ENCODE data around the gene JMJD1C.
"Not testable (repeated sequence)": the region's sequence is repeated elsewhere in the genome, so short reads cannot be mapped to it uniquely, and the experiment has no call there.

JMJD1C gene

DNA sequence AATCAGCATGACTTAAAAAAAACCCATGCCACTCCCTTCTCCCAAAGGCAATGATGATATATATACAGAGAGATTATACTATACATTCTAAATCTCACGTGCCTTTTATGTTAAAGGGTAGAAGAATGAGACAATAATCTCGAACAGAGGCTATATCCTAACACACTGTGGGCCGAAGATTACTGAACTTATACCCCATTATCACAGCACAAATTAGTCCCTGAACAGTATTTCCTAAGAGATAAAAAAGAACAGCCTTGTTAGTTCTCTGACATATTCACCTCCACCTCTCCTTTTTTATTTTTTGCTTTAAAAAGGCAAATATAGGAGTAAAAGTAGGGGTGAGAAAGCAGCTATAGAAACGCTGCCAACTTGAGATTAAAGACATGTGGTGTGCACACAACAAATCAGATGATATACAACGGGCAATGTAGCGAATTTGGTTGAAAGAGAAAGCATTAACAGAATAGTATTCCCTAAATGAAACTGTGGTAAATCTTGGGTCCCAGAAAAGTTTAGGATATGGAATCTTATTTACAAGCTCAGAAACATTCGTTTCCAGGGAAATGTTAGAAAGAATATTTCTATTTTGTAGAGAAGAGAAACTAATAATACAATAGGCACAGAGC lies 69.5 kb downstream of the JMJD1C start:
- no peak for DNase-seq

GRCh38 chr10:63393050-63393449 lies 72.7 kb downstream of the JMJD1C start:
- DNase-seq, result no peak

- DNase-seq, result no peak
Observed at GRCh38 chr10:63392224-63392623, 73.6 kb downstream of the JMJD1C start.

DNA sequence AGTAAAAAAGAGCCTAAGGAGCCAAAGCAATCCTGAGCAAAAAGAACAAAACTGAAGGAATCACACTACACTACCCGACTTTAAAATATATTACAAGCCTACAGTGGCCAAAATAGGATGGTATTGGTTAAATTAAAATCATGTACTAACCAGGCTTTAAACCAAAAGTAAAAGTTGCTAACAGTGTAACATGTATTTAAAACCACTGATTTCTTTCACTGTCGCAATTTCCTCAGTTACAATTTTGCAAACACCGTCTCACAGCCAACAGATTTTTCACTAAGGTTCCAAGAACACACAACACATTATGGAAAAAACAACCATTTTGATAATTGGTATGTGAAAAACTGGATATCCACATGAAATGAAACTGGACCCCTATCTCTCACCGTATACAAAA lies 74.0 kb downstream of the JMJD1C start:
- DNase-seq, result no peak

GRCh38 chr10:63390521-63390920 lies 75.3 kb downstream of the JMJD1C start:
- DNase-seq, result no peak

DNA sequence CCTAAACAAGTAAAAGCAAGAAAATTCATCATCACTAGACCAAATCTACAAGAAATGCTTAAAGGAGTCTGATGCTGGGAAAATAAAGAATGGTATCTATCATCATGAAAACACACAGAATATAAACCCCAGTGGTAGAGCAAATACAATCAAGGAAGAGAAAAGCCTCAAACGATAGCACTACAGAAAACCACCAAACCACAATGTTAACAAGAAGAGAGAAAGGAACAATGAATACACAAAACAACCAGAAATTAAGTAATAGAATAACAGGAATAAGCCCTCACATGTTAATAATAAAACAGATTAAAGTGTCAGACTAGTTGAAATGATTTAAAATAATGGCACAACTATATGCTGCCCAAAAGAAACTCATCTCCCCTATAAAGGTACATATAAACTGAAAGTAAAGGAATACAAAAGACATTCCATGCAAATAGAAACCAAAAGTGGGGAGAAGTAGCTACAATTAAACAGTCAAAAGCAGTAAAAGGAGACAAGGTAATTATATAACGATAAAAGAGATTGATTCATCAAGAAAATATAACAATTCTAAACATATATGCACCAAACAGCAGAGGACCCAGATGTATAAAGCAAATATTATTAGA lies 77.3 kb downstream of the JMJD1C start:
- no peak for DNase-seq

DNA sequence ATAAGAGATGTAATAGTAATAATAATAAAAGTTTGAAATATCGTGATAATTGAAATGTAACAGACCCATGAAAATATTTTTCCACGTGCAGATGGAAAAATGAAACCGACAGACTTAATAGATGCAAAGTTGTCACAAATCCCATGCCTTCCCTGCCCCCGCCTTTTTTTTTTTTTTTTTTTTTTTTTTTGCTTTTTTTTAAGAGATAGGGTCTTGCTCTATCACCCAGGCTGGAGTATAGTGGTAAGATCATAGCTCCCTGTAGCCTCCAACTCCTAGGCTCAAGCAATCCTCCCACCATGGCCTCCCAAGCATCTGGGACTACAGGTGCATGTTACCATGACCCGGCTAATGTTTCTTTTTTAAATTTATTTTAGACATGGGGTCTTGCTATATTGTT lies 80.5 kb downstream of the JMJD1C start:
- DNase-seq, result no peak

DNA sequence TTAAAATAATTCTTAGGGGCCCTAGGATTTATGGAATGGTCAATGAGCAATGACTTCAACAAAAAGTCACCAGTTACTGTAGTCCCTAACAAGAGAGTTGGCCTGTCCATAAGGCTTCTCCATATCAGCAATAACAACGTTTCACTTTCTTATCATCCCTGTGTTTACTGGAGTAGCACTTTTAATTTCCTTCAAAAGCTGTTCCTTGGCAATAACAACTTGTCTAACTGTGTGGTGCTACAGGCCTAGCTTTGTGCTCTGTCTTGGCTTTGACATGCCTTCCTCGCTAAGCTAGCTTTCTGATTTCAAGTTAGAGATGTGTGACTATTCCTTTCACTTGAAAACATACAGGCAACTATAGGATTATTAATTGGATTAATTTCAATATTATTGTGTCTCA lies 81.1 kb downstream of the JMJD1C start:
- no peak for DNase-seq

- DNase-seq, result no peak
Observed at GRCh38 chr10:63384001-63384400, 81.8 kb downstream of the JMJD1C start.

DNA sequence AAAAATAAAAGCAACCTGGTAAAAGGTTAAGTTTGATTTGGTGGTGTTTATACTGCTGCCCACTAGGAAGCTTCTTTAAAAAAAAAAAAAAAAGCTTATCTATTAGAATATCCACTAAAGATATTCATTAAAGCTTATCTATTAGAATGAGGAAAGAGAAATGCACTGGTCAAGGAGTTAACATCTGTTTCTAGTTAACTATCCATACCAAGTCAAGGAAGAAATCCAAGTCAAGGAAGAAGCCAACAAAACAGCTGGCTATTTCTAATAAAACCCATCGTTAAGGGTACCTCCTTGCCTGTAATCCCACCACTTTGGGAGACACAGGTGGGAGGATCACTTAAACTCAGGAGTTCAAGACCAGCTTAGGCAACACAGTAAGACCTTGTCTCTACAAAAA lies 82.6 kb downstream of the JMJD1C start:
- no peak for DNase-seq

DNA sequence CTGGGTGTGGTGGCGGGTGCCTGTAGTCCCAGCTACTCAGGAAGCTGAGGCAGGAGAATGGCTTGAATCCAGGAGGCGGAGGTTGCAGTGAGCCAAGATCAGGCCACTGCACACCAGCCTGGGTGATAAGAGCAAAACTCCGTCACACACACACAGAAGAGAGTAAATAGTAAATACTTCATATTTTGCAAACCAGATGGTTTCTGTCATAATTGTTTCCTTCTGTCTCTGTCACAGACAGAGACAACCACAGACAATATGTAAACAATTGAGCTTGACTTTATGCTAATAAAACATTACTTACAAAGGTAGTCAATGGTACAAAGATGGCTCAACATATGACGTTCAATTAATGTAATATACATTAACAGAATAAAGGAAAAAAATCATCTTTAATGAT lies 83.7 kb downstream of the JMJD1C start:
- no peak for DNase-seq

GRCh38 chr10:63377305-63377661 lies 88.5 kb downstream of the JMJD1C start:
- not testable (repeated sequence) for DNase-seq

DNA sequence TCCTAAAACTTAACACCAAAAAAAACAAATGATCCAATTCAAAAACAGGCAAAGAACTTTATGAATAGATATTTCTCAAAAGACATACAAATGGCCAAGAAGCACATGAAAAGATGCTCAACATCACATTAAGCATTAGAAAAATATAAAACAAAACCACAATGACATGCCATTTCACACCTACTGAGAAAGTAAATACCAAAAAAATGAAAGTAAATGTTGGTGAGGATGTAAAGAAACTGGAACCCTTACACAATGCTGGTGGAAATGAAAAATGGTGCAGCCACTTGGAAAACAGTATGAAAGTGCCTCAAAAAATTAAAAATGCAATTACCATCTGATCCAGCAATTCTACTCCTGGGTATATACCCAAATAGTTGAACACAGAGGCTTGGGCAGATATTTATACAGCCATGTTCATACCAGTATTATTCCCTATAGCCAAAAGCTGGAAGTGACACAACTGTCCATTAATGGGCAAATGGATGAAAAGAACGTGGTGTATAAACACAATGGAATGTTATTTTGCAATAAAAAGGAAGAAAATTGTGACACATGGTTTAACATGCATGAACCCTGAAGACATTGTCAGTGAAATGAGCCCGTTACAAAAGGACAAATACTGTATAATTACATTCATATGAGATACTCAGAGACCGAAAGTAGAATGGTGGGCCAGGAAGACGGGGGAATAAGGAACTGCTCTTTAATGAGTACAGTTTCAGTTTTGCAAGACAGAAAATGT lies 89.0 kb downstream of the JMJD1C start:
- no peak for DNase-seq

GRCh38 chr10:63375859-63376258 lies 89.9 kb downstream of the JMJD1C start:
- DNase-seq, result no peak

- DNase-seq, result no peak
Observed at GRCh38 chr10:63375458-63375857, 90.3 kb downstream of the JMJD1C start.

GRCh38 chr10:63374991-63375390 lies 90.8 kb downstream of the JMJD1C start:
- no peak for DNase-seq

DNA sequence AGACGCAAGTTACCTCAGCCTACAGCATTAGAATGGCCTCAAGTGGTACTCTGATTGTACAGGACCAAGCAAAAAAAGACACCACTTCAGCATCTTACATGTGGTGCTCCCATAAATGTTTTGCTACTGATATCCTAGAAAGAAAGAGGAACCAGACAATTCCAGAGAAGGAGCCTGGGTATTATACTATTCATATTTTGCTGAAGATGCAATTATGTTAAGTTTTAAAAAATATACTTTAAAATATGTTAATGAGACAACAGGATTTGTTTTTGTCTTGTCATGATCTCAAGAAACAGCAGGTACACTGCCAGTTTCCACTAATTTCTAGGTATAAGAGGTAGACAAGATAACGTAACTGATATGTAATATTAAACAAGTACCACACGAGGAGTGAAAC lies 92.6 kb downstream of the JMJD1C start:
- no peak for DNase-seq

- DNase-seq, result no peak
Observed at GRCh38 chr10:63369711-63370110, 96.1 kb downstream of the JMJD1C start.

DNA sequence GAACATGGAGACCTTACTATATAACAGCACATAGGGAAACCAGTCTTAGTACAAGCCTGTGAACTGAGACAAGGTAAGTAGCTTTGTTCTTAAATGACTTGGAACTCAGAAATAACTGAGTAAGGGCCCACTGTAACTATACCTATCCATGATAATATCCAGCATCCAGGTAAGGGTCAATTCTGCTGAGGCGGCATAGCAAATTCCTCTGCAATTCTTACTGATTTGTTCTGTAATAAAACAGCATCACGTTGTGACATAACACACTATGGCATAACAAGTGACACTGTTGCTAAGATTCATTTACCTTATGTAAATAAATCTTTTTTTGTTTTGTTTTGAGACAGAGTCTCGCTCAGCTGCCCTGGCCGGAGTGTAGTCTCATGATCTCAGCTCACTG lies 97.4 kb downstream of the JMJD1C start:
- DNase-seq, result no peak

GRCh38 chr10:63366933-63367332 lies 98.8 kb downstream of the JMJD1C start:
- DNase-seq, result no peak

DNA sequence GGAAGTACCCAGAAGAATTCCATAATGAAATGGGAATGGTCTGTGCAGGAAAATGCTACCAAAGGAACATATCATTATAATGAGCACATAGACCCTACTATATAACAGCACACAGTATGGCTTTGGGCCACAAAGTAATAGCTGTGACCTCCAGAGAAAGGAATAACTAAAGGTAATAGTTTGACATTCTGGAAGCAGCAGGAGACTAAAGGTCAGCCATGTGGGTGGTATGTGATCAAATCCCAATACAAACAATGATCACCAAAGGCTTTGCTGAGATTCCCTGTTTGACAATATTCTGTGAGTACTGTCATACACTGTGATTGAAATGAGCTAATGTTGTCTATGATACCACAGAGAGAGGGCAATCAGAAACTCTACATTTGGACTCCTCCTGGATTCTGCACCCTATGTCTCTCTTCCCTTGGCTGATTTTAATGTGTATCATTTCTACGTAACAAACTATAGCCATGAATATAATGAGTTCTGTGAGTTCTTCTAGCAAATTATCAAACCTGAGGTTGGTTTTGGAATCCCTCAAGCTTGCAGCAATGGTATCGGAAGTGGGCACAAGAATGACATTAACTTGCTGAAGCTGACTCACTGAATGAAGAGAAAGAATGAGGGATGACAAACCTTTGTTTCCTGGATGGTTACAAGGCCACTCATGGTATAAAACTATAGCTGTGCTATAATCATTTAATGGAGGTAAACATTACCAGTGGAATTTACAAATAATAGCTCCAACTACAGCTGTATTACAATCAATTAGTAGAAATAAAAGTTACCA lies 99.6 kb downstream of the JMJD1C start:
- no peak for DNase-seq

DNA sequence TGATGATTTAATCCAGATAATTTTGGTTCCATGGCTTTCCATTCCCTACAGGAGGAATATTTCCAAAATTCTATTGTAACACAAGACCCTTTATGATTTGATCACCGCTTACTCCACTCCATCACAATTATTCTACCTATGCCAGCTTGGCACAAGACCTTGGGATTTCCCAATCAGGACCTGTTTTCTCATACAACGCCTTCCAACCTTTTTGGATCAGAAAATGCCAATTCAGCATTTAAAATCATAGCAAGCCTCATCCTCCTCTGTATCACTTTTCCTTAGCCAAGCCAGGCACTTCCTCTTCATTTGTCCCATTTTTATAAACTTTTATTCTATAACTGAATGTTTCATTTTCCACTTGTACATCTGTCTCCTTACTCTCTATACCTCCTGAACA lies 100.9 kb downstream of the JMJD1C start:
- DNase-seq, result no peak

DNA sequence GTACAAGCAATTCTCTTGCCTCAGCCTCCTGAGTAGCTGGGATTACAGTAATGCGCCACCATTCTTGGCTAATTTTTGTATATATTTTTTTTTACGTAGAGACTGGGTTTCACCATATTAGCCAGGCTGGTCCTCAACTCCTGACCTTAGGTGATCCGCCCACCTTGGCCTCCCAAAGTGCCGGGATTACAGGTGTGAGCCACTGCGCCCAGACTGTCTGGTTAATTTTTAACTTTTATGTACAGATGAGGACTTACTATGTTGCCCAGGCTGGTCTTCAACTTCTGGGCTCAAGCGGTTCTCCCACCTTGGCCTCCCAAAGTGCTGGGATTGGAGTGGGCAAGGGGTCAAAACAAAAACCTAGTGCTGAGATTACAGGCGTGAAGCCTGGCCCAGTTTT lies 101.8 kb downstream of the JMJD1C start:
- DNase-seq, result no peak

DNA sequence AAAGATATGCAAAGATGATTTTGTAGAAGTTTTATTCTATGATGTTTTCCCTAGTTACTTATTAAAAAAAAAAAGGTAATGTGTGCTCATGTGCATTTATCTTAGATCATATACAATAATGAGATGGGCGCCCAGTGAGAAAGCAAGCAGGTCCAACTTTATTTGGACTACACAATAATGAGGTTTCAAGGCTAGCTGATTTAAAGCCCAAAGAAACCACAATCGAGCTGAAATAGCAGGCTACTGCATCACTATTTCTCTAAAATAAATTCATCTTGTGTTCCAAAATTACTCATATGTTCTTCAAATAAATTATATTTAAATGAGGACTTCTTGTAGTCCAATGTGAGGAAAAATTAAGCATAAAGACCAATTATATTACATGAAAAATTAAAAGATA lies 110.1 kb downstream of the JMJD1C start:
- no peak for DNase-seq
